Spleen (tissue), 7 donors: ENCODE data around the gene LEFTY2.

ENCODE experiments used
- POLR2AphosphoS5 ChIP-seq, 3 donors: sonication (generic); formaldehyde crosslinking; IDR thresholded peaks; one replicate each; pipeline ENCODE4 v1.5.1; 2017; ENCODE audit warnings: antibody characterized with exemption in 3 of 3
- TF ChIP-seq, protein P1 (sequence below), 11 experiments: fragments of 200-600 bp in 7 of 11; fragments of 450-650 bp in 4 of 11; sonication (generic) in 4 of 11; IDR thresholded peaks in 8 of 11; conservative IDR thresholded peaks in 3 of 11; 1 replicate in 7 of 11; 2 replicates in 4 of 11; pipeline versions ENCODE4 v1.4.0 to v1.8.0; 2016 to 2021; ENCODE audit warnings: antibody characterized with exemption in 11 of 11, inconsistent platforms in 4 of 11, mild to moderate bottlenecking in 1 of 11
- donor health status: DM: no; HTN: no; CAD: no; lungs with moderate emphysema.
- donor health status: DM: no; HTN: no; CAD: no.
- donor health status: DM: no; HTN: no; CAD: no.

GRCh38 chr1:225933072-225933471 lies 7.9 kb downstream of the LEFTY2 start:
- TF ChIP-seq POLR2AphosphoS5 (IDR thresholded peaks at IDR 0.05): no peak
- TF ChIP-seq, protein P1, sequence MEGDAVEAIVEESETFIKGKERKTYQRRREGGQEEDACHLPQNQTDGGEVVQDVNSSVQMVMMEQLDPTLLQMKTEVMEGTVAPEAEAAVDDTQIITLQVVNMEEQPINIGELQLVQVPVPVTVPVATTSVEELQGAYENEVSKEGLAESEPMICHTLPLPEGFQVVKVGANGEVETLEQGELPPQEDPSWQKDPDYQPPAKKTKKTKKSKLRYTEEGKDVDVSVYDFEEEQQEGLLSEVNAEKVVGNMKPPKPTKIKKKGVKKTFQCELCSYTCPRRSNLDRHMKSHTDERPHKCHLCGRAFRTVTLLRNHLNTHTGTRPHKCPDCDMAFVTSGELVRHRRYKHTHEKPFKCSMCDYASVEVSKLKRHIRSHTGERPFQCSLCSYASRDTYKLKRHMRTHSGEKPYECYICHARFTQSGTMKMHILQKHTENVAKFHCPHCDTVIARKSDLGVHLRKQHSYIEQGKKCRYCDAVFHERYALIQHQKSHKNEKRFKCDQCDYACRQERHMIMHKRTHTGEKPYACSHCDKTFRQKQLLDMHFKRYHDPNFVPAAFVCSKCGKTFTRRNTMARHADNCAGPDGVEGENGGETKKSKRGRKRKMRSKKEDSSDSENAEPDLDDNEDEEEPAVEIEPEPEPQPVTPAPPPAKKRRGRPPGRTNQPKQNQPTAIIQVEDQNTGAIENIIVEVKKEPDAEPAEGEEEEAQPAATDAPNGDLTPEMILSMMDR (IDR thresholded peaks at IDR 0.05 in 8 of 11, conservative IDR thresholded peaks at IDR 0.05 in 3 of 11): no peak
